ENCODE results near the gene ALOX5. TPM values are rescaled to one million over a fixed set of nuclear protein-coding genes. Genes with fewer than 3 reads are reported as not detected.

Gene ALOX5
- total and polyA plus RNA-seq, 10 of the 15 experiments (the other 5 are each of a cell fraction or from before 2014, with no cell fraction given) = 0.43 to 102 (median 34.2) TPM

DNA sequence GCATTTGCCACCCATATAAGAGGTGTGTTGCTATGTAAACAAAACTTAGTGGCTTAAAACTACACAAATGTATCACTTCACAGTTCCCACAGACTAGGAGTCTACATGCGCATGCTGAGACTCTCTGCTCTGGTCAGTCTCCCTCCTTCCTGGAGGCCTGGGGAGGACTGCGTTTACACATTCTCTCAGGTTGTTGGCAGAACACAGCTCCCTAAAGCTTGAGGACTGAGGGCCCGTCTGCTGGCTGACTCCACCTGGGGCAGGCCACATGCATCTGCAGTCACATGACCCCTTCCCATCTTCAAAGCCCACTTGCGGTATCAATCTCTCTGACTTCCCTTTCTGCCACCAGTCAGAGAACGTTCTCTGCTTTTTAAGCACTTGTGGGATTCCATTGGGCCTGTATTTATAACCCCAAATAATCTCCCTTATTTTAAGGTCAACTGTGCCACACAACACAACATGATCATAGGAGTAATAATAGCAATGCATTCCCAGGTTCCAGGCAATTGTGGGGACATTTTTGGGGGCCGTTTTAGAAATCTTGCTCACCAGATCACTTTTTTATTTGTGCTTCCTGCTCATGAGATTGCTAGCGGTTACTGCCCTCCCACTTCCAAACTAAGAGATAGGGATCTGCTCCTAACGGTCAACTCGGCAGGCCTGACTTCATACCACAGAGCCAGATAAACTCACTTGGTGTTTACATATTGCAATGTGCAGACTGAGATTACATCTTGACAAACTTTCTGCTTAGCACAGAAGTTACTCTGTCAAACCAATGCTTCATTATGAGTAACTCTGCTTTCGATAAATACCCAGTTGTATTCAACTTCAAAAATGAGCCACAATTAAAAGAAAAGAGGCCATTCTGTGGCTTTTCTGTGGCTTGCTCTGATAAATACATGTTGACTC is 96.3 kb downstream of the ALOX5 start:
- intact Hi-C loops (cut with micrococcal nuclease; ENCODE audit: unreplicated experiment) (no loop called here), in situ Hi-C loops (cut with MboI) (no loop called here)
- H3K4me1 ChIP-seq (ENCODE audit: control insufficient read depth, insufficient read depth, low read length) = peaks cover 17% of the 10 kb centered on the region
- ATAC-seq (peak; percentile 55), DNase-seq (ENCODE audit: low read depth, low spot score) (no peak), FAIRE-seq (no peak)
- ChIA-PET POLR2A (no interaction called here), RAD21 (ENCODE audit: unreplicated experiment) (no interaction called here), SMC1A (ENCODE audit: uncharacterized antibody, unreplicated experiment) (interaction anchor here (0.6 kb wide), 1 partner anchor 267 kb away, joined by 3 read pairs; no protein-coding TSS in a partner anchor), CTCF (no interaction called here)
- 10% methylated on average over 10 of the region's 10 CpGs for WGBS (ENCODE audit: insufficient coverage, insufficient replicate concordance, low lambda C conversion rate, missing lambda C conversion rate)
- BruUV-seq (replicated peaks) = no TSS peak
- peak overlapping the region; percentile 75 for H2AFZ ChIP-seq (ENCODE audit: control insufficient read depth, low read depth, low read length)
- H3K79me2 ChIP-seq (ENCODE audit: control insufficient read depth, insufficient read depth, low read length) = peaks cover 25% of the 10 kb centered on the region
- no peaks in the 10 kb centered on the region for H3K27me3 ChIP-seq (replicated peaks in 1 of 2; ENCODE audit: control insufficient read depth in 2 of 2, insufficient read depth in 2 of 2, low read length in 1 of 2)
- peaks cover 2% of the 10 kb centered on the region; the same call in 1 of the 3 replicates for H3K9me3 ChIP-seq (replicated peaks; ENCODE audit: control insufficient read depth, insufficient read depth, low read length)
- H4K20me1 ChIP-seq (ENCODE audit: control insufficient read depth, insufficient read depth) = no peaks in the 10 kb centered on the region
- H3K36me3 ChIP-seq (ENCODE audit: control insufficient read depth in 2 of 2, insufficient read depth in 2 of 2, low read length in 1 of 2) = 0 out of 4 replicates have a peak, but pooled peaks cover 0 to 5% of the 10 kb centered on the region in 2 experiments
- peak overlapping the region; percentile 68 for H3K4me2 ChIP-seq (ENCODE audit: control insufficient read depth, insufficient read depth)
- H3K4me3 ChIP-seq = no peak overlapping the region
- peak overlapping the region; percentile 70 for H3K27ac ChIP-seq (ENCODE audit: control insufficient read depth, insufficient read depth)
- no peak overlapping the region; the same call in 1 of the 2 replicates for H3K9ac ChIP-seq (ENCODE audit: control insufficient read depth, insufficient read depth, low read length)
- TF ChIP-seq NFIC (IDR thresholded peaks at IDR 0.05; ENCODE audit: low read depth, low read length) (peak; percentile 49; the same call in 1 of the 2 replicates), BHLHE40 (IDR thresholded peaks at IDR 0.05; ENCODE audit: borderline replicate concordance in 1 of 2, low read depth in 2 of 2, low read length in 1 of 2) (peak; percentile 27 to 58; a peak in 3 of 4 replicates), YBX1 (IDR thresholded peaks at IDR 0.05) (no peak), MYC (IDR thresholded peaks at IDR 0.05; ENCODE audit: insufficient read depth, insufficient read length, insufficient replicate concordance, low read length, severe bottlenecking) (no peak), USF1 (IDR thresholded peaks at IDR 0.05; ENCODE audit: borderline replicate concordance, extremely low read length, insufficient read depth, low read depth, low read length) (peak; percentile 87), ZNF24 (IDR thresholded peaks at IDR 0.05) (peak; percentile 21; the same call in 1 of the 2 replicates), ZNF384 (IDR thresholded peaks at IDR 0.05; ENCODE audit: borderline replicate concordance, low read depth, low read length) (no peak), CBFB (IDR thresholded peaks at IDR 0.05; ENCODE audit: low read depth) (no peak), MYB (IDR thresholded peaks at IDR 0.05; ENCODE audit: borderline replicate concordance, low read depth, low read length) (no peak), CREM (IDR thresholded peaks at IDR 0.05; ENCODE audit: low read depth) (peak; percentile 6; the same call in 1 of the 2 replicates), IRF4 (IDR thresholded peaks at IDR 0.05; ENCODE audit: low read depth, low read length) (0 out of 2 replicates have a peak, but pooled peaks have one; percentile 35), IKZF2 (IDR thresholded peaks at IDR 0.05) (0 out of 4 replicates have a peak, but pooled peaks of 1 of the 2 experiments have one; percentile 35), RAD21 (IDR thresholded peaks at IDR 0.05; ENCODE audit: insufficient read depth, low read depth, low read length) (peak; percentile 15; the same call in 1 of the 2 replicates), JUNB (IDR thresholded peaks at IDR 0.05) (peak; percentile 73), MEF2A (IDR thresholded peaks at IDR 0.05; ENCODE audit: insufficient read depth, low read depth, low read length) (0 out of 2 replicates have a peak, but pooled peaks have one; percentile 9)
- TF ChIP-seq, protein P1, sequence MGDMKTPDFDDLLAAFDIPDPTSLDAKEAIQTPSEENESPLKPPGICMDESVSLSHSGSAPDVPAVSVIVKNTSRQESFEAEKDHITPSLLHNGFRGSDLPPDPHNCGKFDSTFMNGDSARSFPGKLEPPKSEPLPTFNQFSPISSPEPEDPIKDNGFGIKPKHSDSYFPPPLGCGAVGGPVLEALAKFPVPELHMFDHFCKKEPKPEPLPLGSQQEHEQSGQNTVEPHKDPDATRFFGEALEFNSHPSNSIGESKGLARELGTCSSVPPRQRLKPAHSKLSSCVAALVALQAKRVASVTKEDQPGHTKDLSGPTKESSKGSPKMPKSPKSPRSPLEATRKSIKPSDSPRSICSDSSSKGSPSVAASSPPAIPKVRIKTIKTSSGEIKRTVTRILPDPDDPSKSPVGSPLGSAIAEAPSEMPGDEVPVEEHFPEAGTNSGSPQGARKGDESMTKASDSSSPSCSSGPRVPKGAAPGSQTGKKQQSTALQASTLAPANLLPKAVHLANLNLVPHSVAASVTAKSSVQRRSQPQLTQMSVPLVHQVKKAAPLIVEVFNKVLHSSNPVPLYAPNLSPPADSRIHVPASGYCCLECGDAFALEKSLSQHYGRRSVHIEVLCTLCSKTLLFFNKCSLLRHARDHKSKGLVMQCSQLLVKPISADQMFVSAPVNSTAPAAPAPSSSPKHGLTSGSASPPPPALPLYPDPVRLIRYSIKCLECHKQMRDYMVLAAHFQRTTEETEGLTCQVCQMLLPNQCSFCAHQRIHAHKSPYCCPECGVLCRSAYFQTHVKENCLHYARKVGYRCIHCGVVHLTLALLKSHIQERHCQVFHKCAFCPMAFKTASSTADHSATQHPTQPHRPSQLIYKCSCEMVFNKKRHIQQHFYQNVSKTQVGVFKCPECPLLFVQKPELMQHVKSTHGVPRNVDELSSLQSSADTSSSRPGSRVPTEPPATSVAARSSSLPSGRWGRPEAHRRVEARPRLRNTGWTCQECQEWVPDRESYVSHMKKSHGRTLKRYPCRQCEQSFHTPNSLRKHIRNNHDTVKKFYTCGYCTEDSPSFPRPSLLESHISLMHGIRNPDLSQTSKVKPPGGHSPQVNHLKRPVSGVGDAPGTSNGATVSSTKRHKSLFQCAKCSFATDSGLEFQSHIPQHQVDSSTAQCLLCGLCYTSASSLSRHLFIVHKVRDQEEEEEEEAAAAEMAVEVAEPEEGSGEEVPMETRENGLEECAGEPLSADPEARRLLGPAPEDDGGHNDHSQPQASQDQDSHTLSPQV (IDR thresholded peaks at IDR 0.05) = no peak
- TF ChIP-seq, protein P2, sequence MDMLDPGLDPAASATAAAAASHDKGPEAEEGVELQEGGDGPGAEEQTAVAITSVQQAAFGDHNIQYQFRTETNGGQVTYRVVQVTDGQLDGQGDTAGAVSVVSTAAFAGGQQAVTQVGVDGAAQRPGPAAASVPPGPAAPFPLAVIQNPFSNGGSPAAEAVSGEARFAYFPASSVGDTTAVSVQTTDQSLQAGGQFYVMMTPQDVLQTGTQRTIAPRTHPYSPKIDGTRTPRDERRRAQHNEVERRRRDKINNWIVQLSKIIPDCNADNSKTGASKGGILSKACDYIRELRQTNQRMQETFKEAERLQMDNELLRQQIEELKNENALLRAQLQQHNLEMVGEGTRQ (IDR thresholded peaks at IDR 0.05; ENCODE audit: borderline replicate concordance, low read depth, low read length) = peak; percentile 71
